ENCODE measurements around the gene ME3.
"Not testable (repeated sequence)": the region's sequence is repeated elsewhere in the genome, so short reads cannot be mapped to it uniquely, and the experiment has no call there.

The ME3 gene

DNA sequence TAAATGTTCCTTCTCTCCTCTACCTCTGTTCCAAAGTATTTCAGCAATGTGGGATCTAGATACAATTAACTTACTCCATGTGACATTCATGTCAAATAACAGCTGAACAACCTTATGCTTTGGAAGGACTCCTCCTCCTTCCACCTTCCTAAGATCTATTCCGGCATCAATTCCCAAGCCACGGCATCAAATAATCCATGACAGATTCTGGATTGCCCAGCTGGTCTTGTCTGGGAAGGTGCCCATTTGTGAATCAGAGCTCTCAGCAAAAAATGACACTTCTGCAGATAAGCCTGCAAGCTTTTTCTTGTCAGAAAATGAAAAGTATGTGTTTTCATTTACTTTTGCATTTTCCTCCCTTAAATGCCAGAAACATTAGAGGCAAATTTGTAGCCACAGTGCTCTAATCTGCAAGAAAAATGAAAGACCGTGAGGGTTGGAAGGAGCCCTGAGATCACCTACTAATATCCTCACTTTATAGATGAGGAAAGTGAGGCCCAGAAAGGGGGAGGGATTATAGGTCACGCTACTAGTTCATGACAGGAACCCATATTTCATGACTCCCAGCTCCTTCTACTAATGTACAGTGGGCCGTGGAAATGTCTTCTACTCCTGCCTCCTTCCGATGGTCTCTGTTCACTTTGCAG is 124.0 kb downstream of the ME3 start:
- Histone ChIP-seq H3K27me3 (ENCODE audit: insufficient read depth, poor library complexity, severe bottlenecking) (no peaks in the 10 kb centered on the region), H3K4me3 (replicated peaks; ENCODE audit: insufficient read depth, low read length) (no peak overlapping the region), H3K27ac (replicated peaks) (no peak overlapping the region)
- TF ChIP-seq, protein P1, sequence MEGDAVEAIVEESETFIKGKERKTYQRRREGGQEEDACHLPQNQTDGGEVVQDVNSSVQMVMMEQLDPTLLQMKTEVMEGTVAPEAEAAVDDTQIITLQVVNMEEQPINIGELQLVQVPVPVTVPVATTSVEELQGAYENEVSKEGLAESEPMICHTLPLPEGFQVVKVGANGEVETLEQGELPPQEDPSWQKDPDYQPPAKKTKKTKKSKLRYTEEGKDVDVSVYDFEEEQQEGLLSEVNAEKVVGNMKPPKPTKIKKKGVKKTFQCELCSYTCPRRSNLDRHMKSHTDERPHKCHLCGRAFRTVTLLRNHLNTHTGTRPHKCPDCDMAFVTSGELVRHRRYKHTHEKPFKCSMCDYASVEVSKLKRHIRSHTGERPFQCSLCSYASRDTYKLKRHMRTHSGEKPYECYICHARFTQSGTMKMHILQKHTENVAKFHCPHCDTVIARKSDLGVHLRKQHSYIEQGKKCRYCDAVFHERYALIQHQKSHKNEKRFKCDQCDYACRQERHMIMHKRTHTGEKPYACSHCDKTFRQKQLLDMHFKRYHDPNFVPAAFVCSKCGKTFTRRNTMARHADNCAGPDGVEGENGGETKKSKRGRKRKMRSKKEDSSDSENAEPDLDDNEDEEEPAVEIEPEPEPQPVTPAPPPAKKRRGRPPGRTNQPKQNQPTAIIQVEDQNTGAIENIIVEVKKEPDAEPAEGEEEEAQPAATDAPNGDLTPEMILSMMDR (IDR thresholded peaks at IDR 0.05; ENCODE audit: insufficient read depth, low read length): no peak
- TF ChIP-seq POLR2AphosphoS5 (IDR thresholded peaks at IDR 0.05; ENCODE audit: low read depth): no peak
- DNase-seq (ENCODE audit: low read depth in 1 of 2, low spot score in 1 of 2): no peak

DNA sequence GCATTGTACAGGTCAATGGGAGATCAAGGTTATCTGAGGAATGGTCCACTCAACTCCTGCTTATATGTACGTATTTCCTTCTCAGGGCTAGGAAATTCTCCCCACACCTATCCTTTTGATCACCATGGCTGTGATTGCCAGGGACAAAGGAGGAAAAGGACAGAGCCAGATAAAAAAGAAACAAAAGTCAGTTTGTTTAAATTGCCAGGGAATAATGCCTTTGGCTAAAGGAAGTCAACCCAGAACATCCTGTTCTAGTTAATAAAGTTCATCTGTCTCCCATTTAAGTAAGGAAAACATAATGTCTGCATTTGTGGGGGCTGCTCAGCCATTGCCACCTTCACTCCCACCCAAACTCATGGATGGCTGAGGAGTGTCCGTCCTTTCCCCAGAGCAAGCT is 124.7 kb downstream of the ME3 start:
- Histone ChIP-seq H3K27ac (replicated peaks) (no peak overlapping the region), H3K27me3 (ENCODE audit: insufficient read depth, poor library complexity, severe bottlenecking) (no peaks in the 10 kb centered on the region), H3K4me3 (replicated peaks; ENCODE audit: insufficient read depth, low read length) (no peak overlapping the region)
- TF ChIP-seq GABPA (IDR thresholded peaks at IDR 0.05; ENCODE audit: low read depth): no peak
- TF ChIP-seq, protein P2, sequence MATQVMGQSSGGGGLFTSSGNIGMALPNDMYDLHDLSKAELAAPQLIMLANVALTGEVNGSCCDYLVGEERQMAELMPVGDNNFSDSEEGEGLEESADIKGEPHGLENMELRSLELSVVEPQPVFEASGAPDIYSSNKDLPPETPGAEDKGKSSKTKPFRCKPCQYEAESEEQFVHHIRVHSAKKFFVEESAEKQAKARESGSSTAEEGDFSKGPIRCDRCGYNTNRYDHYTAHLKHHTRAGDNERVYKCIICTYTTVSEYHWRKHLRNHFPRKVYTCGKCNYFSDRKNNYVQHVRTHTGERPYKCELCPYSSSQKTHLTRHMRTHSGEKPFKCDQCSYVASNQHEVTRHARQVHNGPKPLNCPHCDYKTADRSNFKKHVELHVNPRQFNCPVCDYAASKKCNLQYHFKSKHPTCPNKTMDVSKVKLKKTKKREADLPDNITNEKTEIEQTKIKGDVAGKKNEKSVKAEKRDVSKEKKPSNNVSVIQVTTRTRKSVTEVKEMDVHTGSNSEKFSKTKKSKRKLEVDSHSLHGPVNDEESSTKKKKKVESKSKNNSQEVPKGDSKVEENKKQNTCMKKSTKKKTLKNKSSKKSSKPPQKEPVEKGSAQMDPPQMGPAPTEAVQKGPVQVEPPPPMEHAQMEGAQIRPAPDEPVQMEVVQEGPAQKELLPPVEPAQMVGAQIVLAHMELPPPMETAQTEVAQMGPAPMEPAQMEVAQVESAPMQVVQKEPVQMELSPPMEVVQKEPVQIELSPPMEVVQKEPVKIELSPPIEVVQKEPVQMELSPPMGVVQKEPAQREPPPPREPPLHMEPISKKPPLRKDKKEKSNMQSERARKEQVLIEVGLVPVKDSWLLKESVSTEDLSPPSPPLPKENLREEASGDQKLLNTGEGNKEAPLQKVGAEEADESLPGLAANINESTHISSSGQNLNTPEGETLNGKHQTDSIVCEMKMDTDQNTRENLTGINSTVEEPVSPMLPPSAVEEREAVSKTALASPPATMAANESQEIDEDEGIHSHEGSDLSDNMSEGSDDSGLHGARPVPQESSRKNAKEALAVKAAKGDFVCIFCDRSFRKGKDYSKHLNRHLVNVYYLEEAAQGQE (IDR thresholded peaks at IDR 0.05; ENCODE audit: insufficient replicate concordance, low read depth): no peak
- no peak for TF ChIP-seq POLR2AphosphoS5 (IDR thresholded peaks at IDR 0.05; ENCODE audit: low read depth)
- TF ChIP-seq, protein P1 (IDR thresholded peaks at IDR 0.05; ENCODE audit: insufficient read depth, low read length): no peak
- no peak for TF ChIP-seq SPI1 (IDR thresholded peaks at IDR 0.05; ENCODE audit: borderline replicate concordance, low read depth)
- no peak for DNase-seq (ENCODE audit: low read depth in 1 of 2, low spot score in 1 of 2)

DNA sequence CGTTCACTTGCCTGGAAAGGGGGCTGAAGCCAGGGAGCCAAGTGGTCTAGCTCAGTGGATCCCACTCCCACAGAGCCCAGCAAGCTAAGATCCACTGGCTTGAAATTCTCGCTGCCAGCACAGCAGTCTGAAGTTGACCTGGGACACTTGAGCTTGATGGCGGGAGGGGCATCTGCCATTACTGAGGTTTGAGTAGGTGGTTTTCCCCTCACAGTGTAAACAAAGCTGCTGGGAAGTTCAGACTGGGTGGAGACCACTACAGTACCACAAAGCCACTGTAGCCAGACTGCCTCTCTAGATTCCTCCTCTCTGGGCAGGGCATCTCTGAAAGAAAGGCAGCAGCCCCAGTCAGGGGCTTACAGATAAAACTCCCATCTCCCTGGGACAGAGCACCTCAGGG is 131.1 kb downstream of the ME3 start:
- H3K27ac ChIP-seq (replicated peaks); H3K4me3 ChIP-seq (replicated peaks; ENCODE audit: insufficient read depth, low read length); DNase-seq (ENCODE audit: low read depth in 1 of 2, low spot score in 1 of 2); H3K27me3 ChIP-seq (ENCODE audit: insufficient read depth, poor library complexity, severe bottlenecking): not testable (repeated sequence)

DNA sequence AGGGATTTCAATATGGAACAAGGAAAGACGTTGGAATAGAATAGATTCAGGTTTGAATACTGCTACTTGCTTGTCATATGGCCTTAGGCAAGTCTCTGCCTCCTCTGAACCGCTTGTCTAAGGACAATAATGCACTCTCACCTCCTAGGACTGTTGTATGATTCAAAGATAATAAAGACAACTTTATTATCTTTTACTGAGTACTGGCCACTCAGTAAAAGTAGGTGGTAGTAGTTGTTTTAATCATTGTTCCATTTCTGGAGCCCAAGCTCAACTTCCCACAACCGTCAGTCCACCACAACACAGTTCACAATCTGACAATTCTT is 134.2 kb downstream of the ME3 start:
- DNase-seq (ENCODE audit: low read depth in 1 of 2, low spot score in 1 of 2): no peak
- TF ChIP-seq SPI1 (IDR thresholded peaks at IDR 0.05; ENCODE audit: borderline replicate concordance, low read depth) (no peak), POLR2AphosphoS5 (IDR thresholded peaks at IDR 0.05; ENCODE audit: low read depth) (no peak), GABPA (IDR thresholded peaks at IDR 0.05; ENCODE audit: low read depth) (no peak)
- TF ChIP-seq, protein P1 (IDR thresholded peaks at IDR 0.05; ENCODE audit: insufficient read depth, low read length): no peak
- TF ChIP-seq, protein P2 (IDR thresholded peaks at IDR 0.05; ENCODE audit: insufficient replicate concordance, low read depth): no peak
- peaks cover 2% of the 10 kb centered on the region for H3K27me3 ChIP-seq (ENCODE audit: insufficient read depth, poor library complexity, severe bottlenecking)
- no peak overlapping the region for H3K27ac ChIP-seq (replicated peaks)
- no peak overlapping the region for H3K4me3 ChIP-seq (replicated peaks; ENCODE audit: insufficient read depth, low read length)

All from HL-60 (cell line).